Measurements from ENCODE around the gene CSNK1A1L.

The CSNK1A1L gene

DNA sequence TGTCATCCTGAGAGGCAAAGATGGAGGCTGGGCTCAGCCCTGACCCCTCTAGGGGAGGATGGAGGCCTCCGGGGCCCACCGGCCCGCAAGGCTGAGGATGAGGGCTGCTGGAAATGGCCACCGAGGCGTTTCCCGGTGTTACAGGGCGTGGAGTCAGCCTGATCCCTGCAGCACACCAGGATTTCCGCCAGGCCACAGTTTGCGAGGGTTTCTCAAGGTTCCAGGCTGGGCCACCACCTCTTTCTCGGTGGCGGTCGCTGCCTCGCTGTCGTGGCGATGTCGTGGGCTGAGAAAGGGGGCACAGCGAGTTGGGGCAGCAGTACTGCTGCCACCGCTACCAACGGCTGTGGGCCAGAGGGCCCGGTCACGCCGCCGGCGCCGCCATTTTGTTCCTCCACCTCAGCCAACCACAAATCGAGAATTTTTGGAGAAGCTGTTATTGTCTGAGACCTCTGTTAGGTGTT lies at the start of gene CSNK1A1L:
CSNK1A1L (minus strand) TSS at position 414 of the 464 bp plus-strand sequence; CDS start at position 6, 408 bp downstream.
- no peak for DNase-seq

DNA sequence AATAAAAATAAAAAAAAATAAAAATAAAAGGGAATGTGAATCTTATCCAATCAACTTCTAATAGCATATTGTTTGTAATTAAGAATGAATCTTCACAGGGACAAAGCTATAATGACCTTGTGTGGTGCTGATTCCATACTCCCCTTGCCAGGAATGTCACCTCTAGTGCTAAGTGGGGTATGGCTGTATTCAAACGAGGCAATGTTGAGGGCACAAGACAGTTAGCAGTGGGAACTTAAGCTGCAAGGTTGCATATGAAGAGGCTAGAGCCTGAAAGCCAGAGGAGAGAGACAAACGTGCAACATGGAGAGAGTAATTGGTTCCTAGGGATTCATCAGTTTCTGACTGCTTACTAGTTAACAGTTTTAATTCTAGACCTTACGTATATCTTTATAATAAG lies 43.9 kb upstream of the CSNK1A1L start:
- no peak for DNase-seq

DNA sequence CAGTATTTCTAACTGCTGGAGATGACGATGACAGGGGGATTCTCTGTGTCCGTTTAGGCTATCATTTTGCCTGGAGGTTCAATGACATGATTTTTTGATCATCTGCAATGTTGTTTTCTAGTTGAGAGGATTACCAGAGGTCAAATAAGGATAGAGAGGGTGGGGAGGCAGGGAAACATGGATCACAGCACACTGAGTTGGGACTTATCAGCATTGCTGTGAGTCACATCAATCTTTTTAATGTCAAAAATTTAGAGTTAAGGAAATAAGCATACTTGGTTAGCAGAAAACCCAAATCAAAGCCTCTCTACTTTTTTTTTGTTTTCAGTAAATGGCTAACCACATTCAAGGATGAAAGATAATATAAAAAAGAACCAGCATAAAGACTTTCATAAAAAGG lies 43.0 kb upstream of the CSNK1A1L start:
- no peak for DNase-seq

DNA sequence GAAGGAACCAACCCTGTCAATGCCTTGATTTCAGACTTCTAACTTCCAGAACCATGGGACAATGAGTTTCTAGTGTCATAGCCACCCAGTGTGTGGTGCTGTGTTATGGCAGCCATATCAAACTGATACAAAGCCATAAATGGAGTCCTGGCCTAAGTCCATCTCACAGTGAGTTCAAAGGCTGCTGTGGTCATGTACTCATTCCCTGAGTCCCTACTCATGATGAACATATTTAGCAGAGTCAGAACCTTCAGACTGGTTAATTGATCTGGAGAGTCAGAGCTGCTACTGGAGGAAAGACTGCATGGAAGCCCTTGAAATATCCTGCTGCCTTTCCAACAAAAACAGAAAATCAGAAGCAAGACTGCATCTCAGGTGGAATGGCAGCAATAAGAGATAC lies 39.2 kb upstream of the CSNK1A1L start:
- DNase-seq: no peak

DNA sequence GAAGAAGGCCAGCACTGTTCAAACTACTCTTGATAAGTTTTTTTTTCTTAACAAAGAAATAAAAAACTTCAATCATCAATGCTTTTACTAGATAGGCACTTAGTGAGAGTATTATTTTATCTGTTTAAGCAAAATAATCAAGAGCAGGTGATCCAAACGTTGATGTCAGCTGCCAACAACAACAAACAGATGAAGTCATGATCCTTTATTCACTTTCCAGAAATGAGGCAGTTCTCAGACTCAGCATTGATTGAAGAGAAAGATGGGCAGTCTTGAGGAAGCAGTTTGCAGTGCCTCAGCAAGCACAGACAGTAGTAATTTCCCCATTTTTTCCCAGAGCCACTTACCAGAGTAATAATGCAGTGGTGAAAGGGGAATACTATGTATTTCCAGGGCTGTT lies 38.4 kb upstream of the CSNK1A1L start:
- DNase-seq: no peak

DNA sequence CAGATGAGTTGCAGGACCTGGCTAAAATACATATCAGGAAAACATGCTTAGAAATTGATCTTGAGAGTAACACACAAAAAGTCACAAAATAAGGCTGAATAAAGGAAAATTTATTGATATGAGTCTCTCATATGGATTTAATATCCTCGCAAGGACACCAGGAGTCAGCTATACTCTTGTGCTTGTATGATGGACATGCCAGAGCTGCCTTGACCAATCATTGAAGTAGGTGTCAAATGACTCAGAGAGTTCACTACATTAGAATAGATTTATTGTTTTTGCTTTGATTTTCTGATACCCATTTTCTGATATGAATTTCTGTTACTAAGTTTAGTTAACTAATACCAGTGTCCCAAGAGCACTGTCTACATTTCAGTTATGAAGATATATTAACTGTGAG lies 37.4 kb upstream of the CSNK1A1L start:
- no peak for DNase-seq

DNA sequence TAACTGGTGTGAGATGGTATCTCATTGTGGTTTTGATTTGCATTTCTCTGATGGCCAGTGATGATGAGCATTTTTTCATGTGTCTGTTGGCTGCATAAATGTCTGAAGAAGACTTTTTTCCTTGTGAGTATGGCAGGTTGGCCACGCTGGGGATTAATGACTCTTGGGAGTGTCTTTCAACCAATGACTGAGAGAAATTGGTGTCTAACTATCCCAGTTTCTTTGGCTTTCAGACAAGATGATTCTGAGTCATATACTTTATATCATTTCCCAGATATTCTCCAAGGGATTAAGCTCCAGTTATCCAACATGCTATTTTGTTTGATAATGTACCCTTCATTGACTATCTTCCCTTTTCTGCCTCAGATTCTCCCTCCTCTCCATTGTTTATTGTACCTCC lies 35.5 kb upstream of the CSNK1A1L start:
- no peak for DNase-seq

DNA sequence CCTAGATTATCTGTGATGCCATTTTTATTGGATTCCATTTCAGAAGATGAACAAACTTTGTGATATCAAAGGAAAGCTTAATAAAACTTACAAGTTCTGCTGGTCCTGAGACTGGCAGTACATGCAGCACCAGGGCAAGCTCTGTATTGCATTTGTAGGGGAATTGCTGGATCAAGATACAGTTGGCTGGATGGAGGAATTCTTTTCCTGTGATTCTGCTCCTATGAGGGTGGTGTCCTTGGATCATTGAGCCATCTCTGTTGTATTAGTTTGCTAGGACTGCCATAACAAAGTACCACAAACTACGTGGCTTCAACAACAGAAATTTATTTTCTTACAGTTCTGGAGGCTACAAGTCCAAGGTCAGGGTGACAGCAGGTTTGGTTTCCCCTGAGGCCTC lies 33.9 kb upstream of the CSNK1A1L start:
- DNase-seq: no peak

DNA sequence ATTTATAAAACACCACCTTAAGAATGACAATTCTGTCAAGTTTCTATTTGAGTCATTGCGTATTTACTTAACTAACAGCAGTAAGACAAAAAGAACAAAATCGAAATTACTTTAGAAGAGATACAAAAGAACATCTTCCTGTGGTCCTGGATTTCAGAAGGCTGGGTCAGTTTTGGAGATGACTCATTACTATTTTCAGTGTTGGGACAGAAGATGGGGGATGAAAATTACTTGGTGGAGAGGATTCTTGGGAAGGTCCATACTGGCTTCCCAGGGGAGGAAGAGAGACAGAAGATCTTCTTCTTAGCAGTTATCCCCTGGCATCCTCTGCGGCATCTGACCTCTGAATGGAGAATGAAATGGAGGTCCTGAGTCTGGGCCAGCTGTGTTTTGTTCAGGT lies 33.5 kb upstream of the CSNK1A1L start:
- DNase-seq: no peak

DNA sequence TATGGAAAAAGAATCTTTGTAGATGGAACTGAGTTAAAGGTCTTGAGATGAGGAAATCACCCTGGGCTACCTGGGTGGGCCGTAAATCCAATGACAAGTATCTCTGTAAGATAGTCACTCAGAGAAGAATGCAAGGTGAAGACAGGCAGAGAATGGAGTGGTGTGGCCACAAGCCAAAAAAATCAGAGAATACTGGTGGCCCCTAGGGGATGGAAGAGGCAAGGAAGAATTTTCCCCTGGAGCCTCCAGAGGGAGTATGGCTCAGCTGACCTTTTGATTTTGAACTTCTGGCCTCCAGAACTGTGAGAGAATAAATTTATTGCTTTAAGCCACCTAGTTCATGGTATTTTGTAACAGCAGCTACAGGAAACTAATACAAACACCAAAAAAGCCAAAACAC lies 32.7 kb upstream of the CSNK1A1L start:
- peak; percentile 26 for DNase-seq

DNA sequence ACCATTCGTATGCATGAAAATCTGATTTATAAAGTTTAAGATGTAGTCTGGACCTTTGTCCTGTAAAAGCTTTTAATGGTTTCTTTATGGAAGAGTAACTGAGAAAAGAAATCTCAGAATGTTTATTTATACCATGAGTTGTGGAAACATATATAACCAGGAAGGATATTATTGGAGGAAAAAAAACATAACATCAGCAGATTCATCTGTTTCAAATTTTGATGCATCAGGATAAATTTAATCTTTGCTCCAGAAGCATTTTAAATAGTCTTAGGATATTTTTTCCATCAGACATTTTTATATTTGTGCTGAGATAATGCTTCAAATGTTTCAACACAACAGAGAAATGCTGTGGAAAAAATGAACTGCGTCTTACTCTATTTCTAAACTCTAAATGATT lies 31.2 kb upstream of the CSNK1A1L start:
- no peak for DNase-seq

DNA sequence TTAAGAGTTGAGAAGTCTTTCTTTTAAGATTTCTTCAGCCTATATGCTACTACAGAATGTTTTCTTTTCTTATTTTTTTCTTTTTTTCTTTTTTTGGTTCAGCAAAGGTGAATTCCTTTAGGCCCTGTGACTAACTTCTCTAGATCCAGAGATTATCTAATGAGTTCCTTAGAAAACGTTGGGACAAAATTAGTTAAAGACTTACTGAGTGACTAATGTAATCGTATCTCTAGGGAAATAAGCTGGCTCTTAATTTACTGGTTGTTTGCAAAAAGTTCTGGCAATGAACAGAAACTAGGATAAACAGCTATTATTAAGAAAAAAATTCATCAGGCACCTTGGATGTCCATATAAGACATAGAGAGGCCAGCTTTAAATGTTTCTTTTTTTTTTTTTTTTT lies 30.7 kb upstream of the CSNK1A1L start:
- DNase-seq: no peak

DNA sequence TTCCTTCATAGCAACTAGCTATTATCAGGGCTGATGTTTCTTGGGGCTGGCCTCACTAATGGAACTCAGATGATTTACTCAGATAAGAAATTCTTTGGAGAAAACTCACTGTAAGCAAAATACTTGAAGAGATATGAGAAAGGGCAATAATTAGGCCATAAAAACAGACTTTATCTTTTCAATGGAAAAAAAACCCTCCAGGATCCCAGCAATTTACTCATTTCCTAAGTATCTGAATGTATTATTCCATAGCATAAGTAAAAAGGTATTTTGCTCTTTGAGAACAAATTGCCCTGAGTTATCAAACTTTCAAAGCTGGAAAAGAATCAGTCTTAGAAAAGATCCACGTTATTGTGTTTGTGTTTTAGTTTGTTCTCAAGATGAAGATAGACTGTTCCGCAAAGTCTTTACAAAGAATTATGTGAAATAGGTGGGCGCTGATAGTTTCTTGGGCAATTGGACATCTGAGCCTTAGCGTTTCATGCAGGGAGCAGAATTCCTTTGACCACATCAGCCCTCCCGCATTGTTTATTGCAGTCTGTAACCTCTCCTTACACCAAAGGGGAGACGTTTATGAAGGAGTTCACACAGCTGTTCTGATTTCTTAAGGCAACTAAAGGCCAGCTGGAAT lies 29.1 kb upstream of the CSNK1A1L start:
- no peak for DNase-seq

DNA sequence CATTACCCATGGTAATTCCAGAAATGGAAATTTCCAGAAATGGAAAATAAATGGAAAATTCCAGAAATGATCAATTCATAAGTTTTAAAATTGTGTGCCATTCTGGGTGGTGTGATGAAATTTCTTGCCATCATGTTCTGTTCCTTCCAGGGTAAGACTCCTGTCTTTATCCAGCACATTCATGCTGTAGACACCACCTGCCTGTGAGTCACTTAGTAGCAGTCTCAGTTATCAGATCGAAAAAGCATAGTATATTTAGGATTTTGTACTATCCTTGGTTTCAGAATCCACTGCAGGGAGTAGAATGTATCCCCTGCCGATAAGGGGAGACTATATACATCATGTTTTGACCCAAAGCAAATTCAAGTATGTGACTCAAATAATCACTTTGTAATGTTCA lies 26.7 kb upstream of the CSNK1A1L start:
- peak; percentile 12 for DNase-seq

DNA sequence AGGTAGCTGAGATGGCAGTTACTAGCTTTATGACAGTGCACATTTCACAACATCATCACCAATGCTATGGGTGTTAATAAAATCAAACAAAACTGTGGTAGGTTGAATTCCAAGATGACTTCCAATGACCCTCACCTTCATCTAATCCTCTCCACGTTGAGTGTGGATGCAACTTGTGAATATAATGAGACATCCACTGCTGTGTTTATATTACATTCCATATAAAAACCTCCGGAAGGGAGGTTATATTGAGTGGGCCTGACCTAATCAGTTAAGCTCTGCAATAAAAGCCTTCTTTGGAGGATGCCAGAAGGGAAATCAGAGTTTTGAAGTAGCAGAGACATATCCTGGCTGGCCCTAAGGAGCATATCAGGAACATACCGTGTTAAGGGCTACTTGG lies 25.6 kb upstream of the CSNK1A1L start:
- DNase-seq: no peak

DNA sequence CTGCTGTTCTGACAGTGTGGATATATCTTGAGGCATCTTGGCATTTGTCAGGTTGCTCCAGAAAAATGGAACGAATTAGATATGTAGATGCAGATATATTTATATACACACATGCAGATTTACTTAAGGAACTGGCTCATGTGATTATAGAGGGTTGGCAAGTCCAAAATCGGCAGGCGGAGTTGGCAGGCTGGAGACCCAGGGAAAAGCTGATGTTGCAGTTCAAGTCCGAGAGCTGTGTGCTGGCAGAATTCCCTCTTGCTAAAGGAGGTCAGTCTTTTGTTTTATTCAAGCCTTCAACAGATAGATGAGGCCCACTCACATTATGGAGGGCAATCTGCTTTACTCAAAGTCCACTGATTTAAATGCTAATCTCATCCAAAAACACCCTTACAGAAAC lies 24.4 kb upstream of the CSNK1A1L start:
- no peak for DNase-seq

DNA sequence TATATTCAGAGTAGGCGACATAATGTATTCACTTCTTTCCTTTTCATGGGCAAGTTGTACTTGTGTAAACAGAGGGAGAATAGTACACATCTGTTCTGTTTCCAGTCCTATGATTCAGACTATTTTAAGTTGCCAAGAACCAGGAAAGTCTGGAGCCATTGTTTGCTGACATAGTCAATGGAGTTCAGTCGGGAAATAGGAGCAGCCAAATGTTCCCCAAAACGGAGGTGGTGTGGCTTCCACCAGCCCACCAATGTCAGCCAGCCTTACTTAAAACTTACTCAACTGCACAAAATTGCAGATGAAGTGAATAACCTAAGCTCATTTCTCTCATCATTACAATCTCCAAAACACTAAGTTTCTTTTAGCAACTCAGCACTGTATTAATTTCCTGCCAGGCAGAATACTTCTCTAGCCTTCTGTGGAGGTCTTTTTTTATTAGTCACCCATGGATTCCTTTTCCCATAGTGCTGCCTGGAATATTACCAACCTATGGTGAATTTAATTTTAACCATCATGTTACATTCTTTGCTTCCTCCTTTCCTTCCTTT lies 22.3 kb upstream of the CSNK1A1L start:
- no peak for DNase-seq

DNA sequence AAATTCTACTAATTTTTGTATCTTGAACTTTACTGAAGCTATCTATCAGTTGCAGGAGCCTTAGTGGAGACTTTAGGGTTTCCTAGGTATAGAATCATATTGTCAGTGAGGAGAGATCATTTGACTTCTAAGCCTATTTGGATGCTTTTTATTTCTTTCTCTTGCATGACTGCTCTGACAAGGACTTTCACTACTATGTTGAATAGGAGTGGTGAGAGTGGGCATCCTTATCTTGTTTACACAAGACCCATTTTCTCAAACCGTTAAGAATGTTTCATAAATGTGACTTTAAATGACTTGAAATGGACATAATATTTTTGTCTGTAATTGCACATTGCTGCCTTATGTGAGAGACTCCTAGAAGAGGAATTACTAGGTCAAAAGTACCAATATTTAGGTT lies 17.9 kb upstream of the CSNK1A1L start:
- peak; percentile 32 for DNase-seq

DNA sequence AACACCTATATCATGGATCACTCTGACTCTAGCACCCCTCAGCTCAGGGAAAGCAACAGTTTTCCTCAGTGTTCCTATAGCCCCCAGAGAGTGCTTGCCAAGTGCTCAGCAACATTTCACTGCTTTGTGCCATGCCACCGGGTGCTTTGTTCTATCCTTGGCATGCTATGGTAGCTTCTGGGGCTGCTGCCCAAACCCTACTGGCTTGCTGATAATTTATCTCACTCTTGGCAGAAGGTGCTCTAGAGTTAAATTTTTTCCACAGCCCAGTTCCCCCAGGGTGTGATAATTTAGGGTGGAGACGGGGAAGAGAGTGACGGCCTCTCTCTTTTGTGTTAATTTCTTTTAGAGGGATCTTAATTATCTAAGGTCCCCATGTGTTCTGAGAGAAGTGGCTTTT lies 12.6 kb upstream of the CSNK1A1L start:
- no peak for DNase-seq

DNA sequence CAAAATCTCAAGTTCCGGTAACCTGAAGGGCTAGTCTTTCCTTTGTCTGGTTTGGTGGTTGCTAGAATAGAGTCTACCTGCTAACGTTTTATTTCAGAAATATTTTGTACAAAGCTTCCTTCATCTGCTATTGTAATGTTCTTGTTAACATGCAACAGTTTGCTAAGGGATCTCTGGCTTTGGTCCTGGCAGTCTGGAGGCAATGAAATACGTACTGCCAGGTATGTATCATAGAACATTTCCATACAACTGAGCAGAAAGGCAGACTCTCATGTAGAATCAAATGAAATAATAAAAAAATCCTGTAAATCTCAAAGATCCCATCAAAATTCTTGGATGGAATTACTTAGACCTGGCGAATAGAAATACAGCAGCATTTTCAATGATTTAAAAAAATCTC lies 8.8 kb upstream of the CSNK1A1L start:
- DNase-seq: no peak

DNA sequence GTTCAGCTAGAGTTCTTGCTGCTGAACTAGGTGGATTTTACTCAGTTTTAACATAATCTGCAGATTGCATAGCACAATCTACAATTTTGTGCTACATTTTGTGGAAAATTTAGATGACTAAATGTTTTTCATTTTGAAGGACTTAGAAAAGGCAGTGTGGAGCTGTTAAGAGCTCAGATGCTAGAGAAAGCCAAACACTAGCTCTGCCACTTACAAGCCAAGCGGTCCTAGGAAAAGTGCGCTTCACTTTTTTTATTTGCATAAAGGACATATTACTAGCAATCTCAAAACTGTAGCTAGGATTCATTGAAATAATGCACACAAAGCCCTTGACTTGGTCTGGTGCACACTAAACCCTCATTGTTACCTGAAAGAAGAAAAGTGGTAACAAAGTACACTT lies 8.1 kb upstream of the CSNK1A1L start:
- DNase-seq: no peak

DNA sequence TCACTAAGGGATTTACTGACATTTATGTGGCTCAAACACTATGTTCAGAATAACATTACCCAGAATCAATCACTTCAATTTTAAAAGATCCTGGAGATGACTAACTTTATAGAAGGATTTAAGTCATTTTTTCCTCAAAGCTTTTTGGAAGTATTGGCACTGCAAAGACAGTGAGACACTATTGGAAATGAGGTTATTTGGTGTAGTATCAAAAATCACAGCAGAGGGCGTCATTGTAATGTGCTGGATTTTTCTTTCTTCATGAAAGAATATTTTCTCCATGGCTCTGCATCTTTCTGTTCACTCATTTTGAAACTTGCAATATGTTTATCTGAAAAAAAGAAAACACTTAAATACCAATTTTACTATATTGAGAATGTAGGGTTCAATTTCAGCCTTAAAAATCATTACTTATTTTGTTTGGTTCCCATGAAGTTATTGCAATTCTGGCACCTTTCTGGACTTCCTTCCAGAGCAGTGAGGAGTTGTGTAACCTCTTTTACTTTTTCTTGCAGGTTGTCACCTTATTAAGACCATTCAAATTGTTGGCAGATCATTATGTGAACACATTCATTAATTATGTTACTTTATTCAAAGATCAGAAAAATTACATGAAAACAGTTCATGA lies 3.7 kb upstream of the CSNK1A1L start:
- DNase-seq: peak; percentile 67

DNA sequence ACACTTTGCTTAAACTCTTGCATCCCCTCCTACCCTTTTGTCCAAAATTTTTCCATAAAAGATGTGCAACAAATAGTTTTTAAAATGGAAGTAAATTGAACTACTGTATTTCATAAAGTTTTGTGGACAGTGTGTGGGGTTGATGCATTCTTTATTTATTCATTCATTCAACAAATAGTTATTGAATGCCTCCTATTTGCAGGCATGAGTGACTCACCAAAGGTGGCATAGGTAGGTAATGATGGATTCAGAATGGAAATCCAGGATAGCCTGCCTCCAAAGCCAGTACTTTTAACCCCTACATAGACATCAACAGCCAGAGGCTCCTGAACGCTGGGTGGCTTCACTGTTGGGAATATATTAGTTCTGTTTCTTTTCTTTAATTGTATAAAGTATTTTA lies 2.4 kb upstream of the CSNK1A1L start:
- no peak for DNase-seq

DNA sequence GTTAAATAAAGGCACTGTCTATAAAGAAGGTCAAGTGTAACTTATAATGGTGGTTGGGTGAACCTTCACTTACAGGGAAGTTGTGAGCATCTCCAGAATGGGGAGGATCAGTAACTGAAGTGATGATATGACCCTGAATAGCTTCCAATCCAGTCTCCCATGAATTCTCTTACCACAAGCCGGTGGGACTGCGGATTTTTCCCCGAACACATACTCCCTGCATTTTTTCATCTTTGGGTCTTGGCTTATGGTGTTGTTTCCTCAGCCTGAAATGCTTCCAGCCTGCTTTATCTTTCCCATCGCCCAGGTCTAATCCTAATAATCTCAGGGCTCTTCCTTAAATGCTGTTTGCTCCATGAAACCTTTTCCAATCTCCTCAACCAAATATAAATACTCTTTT lies 2.0 kb upstream of the CSNK1A1L start:
- DNase-seq: no peak

DNA sequence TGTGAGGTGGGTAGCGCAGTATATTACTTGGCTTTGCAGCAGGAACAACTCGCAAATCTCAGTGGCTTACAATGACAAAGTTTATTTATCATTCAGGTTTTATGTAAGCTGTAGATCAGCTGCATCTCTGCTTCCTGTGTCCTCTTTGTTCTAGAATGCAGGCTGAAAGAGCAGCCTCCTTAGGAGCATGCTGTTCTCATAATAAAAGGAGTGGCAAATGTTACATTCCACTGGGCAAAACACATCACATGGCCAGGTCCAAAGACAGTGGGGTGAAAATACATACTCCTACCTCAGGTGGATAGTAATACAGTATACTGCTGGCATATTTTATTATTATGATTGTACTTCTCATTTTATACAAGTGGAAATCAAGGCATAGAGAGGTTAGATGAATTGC lies 1.2 kb upstream of the CSNK1A1L start:
- no peak for DNase-seq
